WTC11 (cell line): ENCODE results near the gene HTRA1. TPM values are rescaled to one million over a fixed set of nuclear protein-coding genes. Genes with fewer than 3 reads are reported as not detected.

ENCODE experiments used
- ATAC-seq: fragments of 200-7000 bp; cut with Tn5 transposase; 2 replicates; pipeline ENCODE4 v1.10.0; 2021; ENCODE audit warnings: mild to moderate bottlenecking, moderate library complexity
- CTCF ChIA-PET: fragments of 300-600 bp; sonication (Branson Sonifier 250); formaldehyde crosslinking; loops from one replicate; lab custom pipeline; 2021; ENCODE audit warnings: antibody characterized with exemption; lab: Charles Lee
- POLR2A ChIA-PET: fragments of 350-600 bp; sonication (Branson Sonifier 250); formaldehyde crosslinking; loops from one replicate; lab custom pipeline; 2021; ENCODE audit warnings: antibody characterized with exemption; lab: Charles Lee
- DNase-seq: peaks from one replicate; pipeline ENCODE4 v3.0.0; 2021; ENCODE audit warnings: low spot score
- H3K27ac Mint-ChIP-seq: 2 replicates; pipeline ENCODE4 v1.8.0; 2021; ENCODE audit warnings: mixed read lengths
- H3K27me3 Mint-ChIP-seq: 2 replicates; pipeline ENCODE4 v1.8.0; 2021; ENCODE audit warnings: low read depth, mild to moderate bottlenecking, moderate library complexity, mixed read lengths
- H3K36me3 Mint-ChIP-seq: 2 replicates; pipeline ENCODE4 v1.8.0; 2021; ENCODE audit warnings: mixed read lengths
- H3K4me1 Mint-ChIP-seq: 2 replicates; pipeline ENCODE4 v1.8.0; 2022; ENCODE audit warnings: mixed read lengths
- H3K4me3 Mint-ChIP-seq: 2 replicates; pipeline ENCODE4 v1.8.0; 2021; ENCODE audit warnings: mild to moderate bottlenecking, moderate library complexity, mixed read lengths
- H3K9me3 Mint-ChIP-seq: 2 replicates; pipeline ENCODE4 v1.8.0; 2021; ENCODE audit warnings: mixed read lengths
- AFF4 ChIP-seq: sonication (generic); formaldehyde crosslinking; IDR thresholded peaks from 2 replicates; pipeline ENCODE4 v1.8.1; 2023; ENCODE audit warnings: mild to moderate bottlenecking, missing genetic modification reagents, borderline replicate concordance
- E2F1 ChIP-seq: sonication (generic); formaldehyde crosslinking; IDR thresholded peaks from 2 replicates; pipeline ENCODE4 v1.8.0; 2022; ENCODE audit warnings: mild to moderate bottlenecking, missing genetic modification reagents
- ESRRA ChIP-seq: sonication (generic); formaldehyde crosslinking; IDR thresholded peaks from 2 replicates; pipeline ENCODE4 v1.8.1; 2022; ENCODE audit warnings: mild to moderate bottlenecking, missing genetic modification reagents, borderline replicate concordance
- NFE2L1 ChIP-seq: sonication (generic); formaldehyde crosslinking; IDR thresholded peaks from 2 replicates; pipeline ENCODE4 v1.8.1; 2023; ENCODE audit warnings: missing genetic modification reagents
- NR1H2 ChIP-seq: sonication (generic); formaldehyde crosslinking; IDR thresholded peaks from 2 replicates; pipeline ENCODE4 v1.9.0; 2021; ENCODE audit warnings: mild to moderate bottlenecking, moderate library complexity, missing genetic modification reagents
- PRDM15 ChIP-seq: sonication (generic); formaldehyde crosslinking; IDR thresholded peaks from 2 replicates; pipeline ENCODE4 v1.8.0; 2022; ENCODE audit warnings: missing genetic modification reagents
- SOX15 ChIP-seq: fragments of 250-450 bp; sonication (Bioruptor Pico); IDR thresholded peaks from 2 replicates; pipeline ENCODE4 v1.9.0; 2021; ENCODE audit warnings: mild to moderate bottlenecking
- SP1 ChIP-seq: sonication (generic); formaldehyde crosslinking; conservative IDR thresholded peaks from 2 replicates; pipeline ENCODE4 v1.8.1; 2022; ENCODE audit warnings: missing genetic modification reagents
- STAT6 ChIP-seq: sonication (generic); formaldehyde crosslinking; conservative IDR thresholded peaks from 2 replicates; pipeline ENCODE4 v1.8.1; 2023; ENCODE audit warnings: mild to moderate bottlenecking, low read depth, missing genetic modification reagents, moderate library complexity
- TEAD4 ChIP-seq: sonication (generic); formaldehyde crosslinking; IDR thresholded peaks from 2 replicates; pipeline ENCODE4 v1.8.0; 2022; ENCODE audit warnings: mild to moderate bottlenecking, missing genetic modification reagents
- ZBTB43 ChIP-seq: sonication (generic); formaldehyde crosslinking; IDR thresholded peaks from 2 replicates; pipeline ENCODE4 v1.8.1; 2023; ENCODE audit warnings: mild to moderate bottlenecking, missing genetic modification reagents
- ZNF263 ChIP-seq: sonication (generic); formaldehyde crosslinking; IDR thresholded peaks from 2 replicates; pipeline ENCODE4 v1.8.1; 2022; ENCODE audit warnings: low read depth, mild to moderate bottlenecking, moderate library complexity, missing genetic modification reagents
- ZNF396 ChIP-seq: fragments of 250-450 bp; sonication (Bioruptor Pico); IDR thresholded peaks from 2 replicates; pipeline ENCODE4 v1.8.0; 2021; ENCODE audit warnings: mild to moderate bottlenecking, moderate library complexity, borderline replicate concordance
- total RNA-seq: library from RNA; stranded (reverse); gene quantifications from 3 replicates; pipeline ENCODE4 v1.2.3, GENCODE V29; 2021
- TF ChIP-seq, protein P1 (sequence below): sonication (generic); formaldehyde crosslinking; IDR thresholded peaks from 2 replicates; pipeline ENCODE4 v1.8.0; 2023; ENCODE audit warnings: mild to moderate bottlenecking, missing genetic modification reagents
- TF ChIP-seq, protein P2 (sequence below): sonication (generic); formaldehyde crosslinking; IDR thresholded peaks from 2 replicates; pipeline ENCODE4 v1.8.1; 2022; ENCODE audit warnings: low read depth, missing genetic modification reagents, borderline replicate concordance

HTRA1 gene
- total RNA-seq, 1 experiment from 2014 or later: 18.3 TPM

DNA sequence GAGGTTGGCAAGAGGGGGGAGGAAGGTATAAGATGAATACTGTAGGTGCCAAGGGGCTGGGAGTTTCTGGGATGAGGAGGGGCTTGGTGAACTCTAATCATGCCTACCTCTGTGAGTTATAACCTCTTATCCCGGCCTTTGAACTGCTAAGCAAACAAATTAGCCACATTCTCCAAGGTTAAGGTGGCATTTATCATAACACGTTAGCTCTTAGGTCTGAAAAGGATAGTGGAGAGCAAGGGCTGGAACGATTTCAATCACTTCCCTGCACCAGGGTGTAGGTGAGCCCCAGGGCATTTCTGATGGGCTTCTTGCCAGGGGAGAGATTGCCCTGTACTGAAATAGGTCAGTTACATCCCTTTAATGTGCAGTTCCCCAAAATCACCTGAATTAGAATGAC, 70.6 kb downstream of the HTRA1 start:
- DNase-seq (no peak), ATAC-seq (no peak)
- Mint-ChIP-seq H3K9me3 (peaks cover 15% of the 10 kb centered on the region), H3K4me3 (no peak overlapping the region), H3K27me3 (no peaks in the 10 kb centered on the region), H3K36me3 (no peaks in the 10 kb centered on the region), H3K4me1 (no peaks in the 10 kb centered on the region), H3K27ac (no peak overlapping the region)
- CTCF ChIA-PET: no interaction called here
- POLR2A ChIA-PET: no interaction called here
- TF ChIP-seq, protein P1, sequence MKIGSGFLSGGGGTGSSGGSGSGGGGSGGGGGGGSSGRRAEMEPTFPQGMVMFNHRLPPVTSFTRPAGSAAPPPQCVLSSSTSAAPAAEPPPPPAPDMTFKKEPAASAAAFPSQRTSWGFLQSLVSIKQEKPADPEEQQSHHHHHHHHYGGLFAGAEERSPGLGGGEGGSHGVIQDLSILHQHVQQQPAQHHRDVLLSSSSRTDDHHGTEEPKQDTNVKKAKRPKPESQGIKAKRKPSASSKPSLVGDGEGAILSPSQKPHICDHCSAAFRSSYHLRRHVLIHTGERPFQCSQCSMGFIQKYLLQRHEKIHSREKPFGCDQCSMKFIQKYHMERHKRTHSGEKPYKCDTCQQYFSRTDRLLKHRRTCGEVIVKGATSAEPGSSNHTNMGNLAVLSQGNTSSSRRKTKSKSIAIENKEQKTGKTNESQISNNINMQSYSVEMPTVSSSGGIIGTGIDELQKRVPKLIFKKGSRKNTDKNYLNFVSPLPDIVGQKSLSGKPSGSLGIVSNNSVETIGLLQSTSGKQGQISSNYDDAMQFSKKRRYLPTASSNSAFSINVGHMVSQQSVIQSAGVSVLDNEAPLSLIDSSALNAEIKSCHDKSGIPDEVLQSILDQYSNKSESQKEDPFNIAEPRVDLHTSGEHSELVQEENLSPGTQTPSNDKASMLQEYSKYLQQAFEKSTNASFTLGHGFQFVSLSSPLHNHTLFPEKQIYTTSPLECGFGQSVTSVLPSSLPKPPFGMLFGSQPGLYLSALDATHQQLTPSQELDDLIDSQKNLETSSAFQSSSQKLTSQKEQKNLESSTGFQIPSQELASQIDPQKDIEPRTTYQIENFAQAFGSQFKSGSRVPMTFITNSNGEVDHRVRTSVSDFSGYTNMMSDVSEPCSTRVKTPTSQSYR: no peak
- no peak for TF ChIP-seq ESRRA (CRISPR knock-in tag)
- TF ChIP-seq E2F1 (CRISPR knock-in tag): no peak
- no peak for TF ChIP-seq ZBTB43 (CRISPR knock-in tag)
- TF ChIP-seq SOX15 (CRISPR knock-in tag): no peak
- no peak for TF ChIP-seq STAT6
- no peak for TF ChIP-seq NR1H2 (CRISPR knock-in tag)
- TF ChIP-seq TEAD4 (CRISPR knock-in tag): no peak
- TF ChIP-seq AFF4 (CRISPR knock-in tag): no peak
- TF ChIP-seq SP1 (CRISPR knock-in tag): no peak
- TF ChIP-seq NFE2L1 (CRISPR knock-in tag): no peak
- no peak for TF ChIP-seq ZNF396 (CRISPR knock-in tag)
- no peak for TF ChIP-seq ZNF263 (CRISPR knock-in tag)
- TF ChIP-seq, protein P2, sequence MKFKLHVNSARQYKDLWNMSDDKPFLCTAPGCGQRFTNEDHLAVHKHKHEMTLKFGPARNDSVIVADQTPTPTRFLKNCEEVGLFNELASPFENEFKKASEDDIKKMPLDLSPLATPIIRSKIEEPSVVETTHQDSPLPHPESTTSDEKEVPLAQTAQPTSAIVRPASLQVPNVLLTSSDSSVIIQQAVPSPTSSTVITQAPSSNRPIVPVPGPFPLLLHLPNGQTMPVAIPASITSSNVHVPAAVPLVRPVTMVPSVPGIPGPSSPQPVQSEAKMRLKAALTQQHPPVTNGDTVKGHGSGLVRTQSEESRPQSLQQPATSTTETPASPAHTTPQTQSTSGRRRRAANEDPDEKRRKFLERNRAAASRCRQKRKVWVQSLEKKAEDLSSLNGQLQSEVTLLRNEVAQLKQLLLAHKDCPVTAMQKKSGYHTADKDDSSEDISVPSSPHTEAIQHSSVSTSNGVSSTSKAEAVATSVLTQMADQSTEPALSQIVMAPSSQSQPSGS: no peak
- no peak for TF ChIP-seq PRDM15 (CRISPR knock-in tag)
